Measurements from ENCODE around the gene DNAI1. TPM values are rescaled to one million over a fixed set of nuclear protein-coding genes. Genes with fewer than 3 reads are reported as not detected.

Gene DNAI1
- polyA plus RNA-seq, 4 donors: 0.99 to 5.7 (median 3.7) TPM

Other genes with a start within 250 kb of the DNAI1 start
- gene KIF24, start 129.5 kb upstream of the DNAI1 start, polyA plus RNA-seq (ENCODE audit: insufficient read length in 4 of 4): 1 to 10 TPM; 5.1 to 7.3 (median 6.4) TPM
- gene NUDT2, start 129.2 kb upstream of the DNAI1 start, polyA plus RNA-seq (ENCODE audit: insufficient read length in 4 of 4): 10 to 100 TPM; 23.8 to 29.5 (median 25.8) TPM
- gene MYORG, start 81.9 kb upstream of the DNAI1 start, polyA plus RNA-seq (ENCODE audit: insufficient read length in 4 of 4): 10 to 100 TPM in 1 of 4 donors, 1 to 10 TPM in 3; 6.7 to 10.2 (median 9.5) TPM
- 10 to 100 TPM; 12.9 to 15.2 (median 13.4) TPM for gene FAM219A, start 235 bp upstream of the DNAI1 start, polyA plus RNA-seq (ENCODE audit: insufficient read length in 4 of 4)
- 1 to 10 TPM; 1.5 to 2.8 (median 2.1) TPM for gene ENHO, start 64.2 kb downstream of the DNAI1 start, polyA plus RNA-seq (ENCODE audit: insufficient read length in 4 of 4)
- 10 to 100 TPM; 33.1 to 59.9 (median 47.4) TPM for gene CNTFR, start 130.9 kb downstream of the DNAI1 start, polyA plus RNA-seq (ENCODE audit: insufficient read length in 4 of 4)
- gene RPP25L, start 153.3 kb downstream of the DNAI1 start, polyA plus RNA-seq (ENCODE audit: insufficient read length in 4 of 4): 10 to 100 TPM; 26.5 to 38.1 (median 30.7) TPM
- 100 to 1,000 TPM in 3 of 4 donors, 10 to 100 TPM in 1; 95.2 to 108 (median 103) TPM for gene DCTN3, start 161.7 kb downstream of the DNAI1 start, polyA plus RNA-seq (ENCODE audit: insufficient read length in 4 of 4)
- gene ARID3C, start 170.3 kb downstream of the DNAI1 start, polyA plus RNA-seq (ENCODE audit: insufficient read length in 4 of 4): under 1 TPM in 3 of 4 donors, not detected in 1; 0.16 to 0.21 (median 0.19) TPM
- gene SIGMAR1, start 179.0 kb downstream of the DNAI1 start, polyA plus RNA-seq (ENCODE audit: insufficient read length in 4 of 4): 10 to 100 TPM; 44.0 to 57.1 (median 49.5) TPM
- 10 to 100 TPM; 57.7 to 88.7 (median 70.9) TPM for gene GALT, start 187.9 kb downstream of the DNAI1 start, polyA plus RNA-seq (ENCODE audit: insufficient read length in 4 of 4)
- gene IL11RA, start 193.4 kb downstream of the DNAI1 start, polyA plus RNA-seq (ENCODE audit: insufficient read length in 4 of 4): 10 to 100 TPM; 45.0 to 77.6 (median 68.5) TPM
- gene CCL27, start 203.9 kb downstream of the DNAI1 start, polyA plus RNA-seq (ENCODE audit: insufficient read length in 4 of 4): under 1 TPM in 3 of 4 donors, not detected in 1; 0.23 to 0.44 (median 0.41) TPM
- gene CCL19, start 232.5 kb downstream of the DNAI1 start, polyA plus RNA-seq (ENCODE audit: insufficient read length in 4 of 4): under 1 TPM in 1 of 4 donors, not detected in 3; 0.28 TPM

All from left renal cortex interstitium (tissue), 4 donors.